SK-N-SH (cell line): ENCODE data around the gene PLPPR2. TPM values are rescaled to one million over a fixed set of nuclear protein-coding genes. Genes with fewer than 3 reads are reported as not detected.

Experiments used
- CTCF ChIA-PET: fragments of 300-600, 350-600 bp; formaldehyde crosslinking; extraction: SDS; loops from one replicate; lab custom pipeline; 2021; lab: Yijun Ruan, JAX
- POLR2A ChIA-PET: fragments of 350-600 bp; sonication (Branson Sonifier 250); formaldehyde crosslinking; extraction: SDS; loops from one replicate; lab custom pipeline; 2020; ENCODE audit warnings: antibody characterized with exemption, inconsistent platforms; lab: Yijun Ruan, JAX
- DNase-seq: peaks from one replicate; pipeline ENCODE4 v3.0.0; 2012
- H2AFZ ChIP-seq: fragments of 200-600 bp; sonication (generic); 2 replicates; pipeline ENCODE4 v1.8.1; 2016; ENCODE audit warnings: antibody characterized with exemption, mild to moderate bottlenecking, low read depth
- H3F3A ChIP-seq: fragments of 200-600 bp; sonication (generic); replicated peaks from 2 replicates; pipeline ENCODE3; 2016; ENCODE audit warnings: antibody characterized with exemption, mild to moderate bottlenecking; ENCODE audit not compliant: insufficient read depth
- H3K27ac ChIP-seq, 2 experiments: fragments of 200-500 bp in 1 of 2; fragments of 200-600 bp in 1 of 2; sonication (Bioruptor generic) in 1 of 2; sonication (generic), shearing (Covaris generic) in 1 of 2; 2 replicates each; pipeline versions ENCODE4 v1.5.1 to v1.6.1; 2014 to 2016; ENCODE audit warnings: low read depth in 2 of 2, inconsistent platforms in 1 of 2, low read length in 1 of 2, mild to moderate bottlenecking in 1 of 2, mixed read lengths in 1 of 2
- H3K27me3 ChIP-seq: fragments of 200-600 bp; sonication (generic), shearing (Covaris generic); 2 replicates; pipeline ENCODE4 v1.6.1; 2016; ENCODE audit warnings: mixed run types; ENCODE audit not compliant: insufficient read depth
- H3K36me3 ChIP-seq, 2 experiments: fragments of 200-500 bp in 1 of 2; fragments of 200-600 bp in 1 of 2; sonication (Bioruptor generic) in 1 of 2; sonication (generic) in 1 of 2; replicated peaks in 1 of 2; 2 replicates each; pipeline versions ENCODE3 to v1.5.1; 2014 to 2016; ENCODE audit warnings: low read length in 1 of 2, mild to moderate bottlenecking in 1 of 2; ENCODE audit not compliant: insufficient read depth in 2 of 2, control insufficient read depth in 1 of 2
- H3K4me1 ChIP-seq, 2 experiments: fragments of 200-500 bp in 1 of 2; fragments of 200-600 bp in 1 of 2; sonication (Bioruptor generic) in 1 of 2; sonication (generic), shearing (Covaris generic) in 1 of 2; 2 replicates each; pipeline versions ENCODE4 v1.5.1 to v1.6.1; 2014 to 2016; ENCODE audit warnings: low read depth in 1 of 2, low read length in 1 of 2, mixed run types in 1 of 2; ENCODE audit not compliant: insufficient read depth in 2 of 2, control insufficient read depth in 1 of 2
- H3K4me2 ChIP-seq: fragments of 200-600 bp; sonication (generic), shearing (Covaris generic); 2 replicates; pipeline ENCODE4 v1.6.1; 2017; ENCODE audit warnings: mixed run types
- H3K4me3 ChIP-seq, 2 experiments: fragments of 200-500 bp in 1 of 2; fragments of 200-600 bp in 1 of 2; sonication (Bioruptor generic) in 1 of 2; sonication (generic), shearing (Covaris generic) in 1 of 2; 2 replicates each; pipeline versions ENCODE4 v1.5.1 to v1.8.1; 2014 to 2016; ENCODE audit warnings: low read depth in 2 of 2, inconsistent platforms in 1 of 2, low read length in 1 of 2, mild to moderate bottlenecking in 1 of 2, mixed read lengths in 1 of 2, moderate library complexity in 1 of 2
- H3K79me2 ChIP-seq: fragments of 200-600 bp; sonication (generic); 2 replicates; pipeline ENCODE4 v1.8.1; 2017; ENCODE audit warnings: mild to moderate bottlenecking; ENCODE audit not compliant: insufficient read depth
- H3K9ac ChIP-seq: fragments of 200-600 bp; sonication (generic); 2 replicates; pipeline ENCODE4 v1.6.1; 2017; ENCODE audit warnings: mixed run types
- H3K9me2 ChIP-seq: fragments of 200-600 bp; sonication (generic); 2 replicates; pipeline ENCODE4 v1.6.1; 2017; ENCODE audit warnings: mixed run types
- H3K9me3 ChIP-seq: fragments of 200-600 bp; sonication (generic); 2 replicates; pipeline ENCODE4 v1.6.1; 2017; ENCODE audit warnings: mixed run types, mild to moderate bottlenecking, moderate library complexity
- H4K20me1 ChIP-seq: fragments of 200-600 bp; sonication (generic); 2 replicates; pipeline ENCODE4 v1.6.1; 2017; ENCODE audit warnings: mild to moderate bottlenecking, mixed run types; ENCODE audit not compliant: insufficient read depth
- CHD2 ChIP-seq: fragments of 150-350 bp; IDR thresholded peaks from 2 replicates; pipeline ENCODE4 v1.6.1; 2018; ENCODE audit warnings: low read length; ENCODE audit not compliant: partially characterized antibody
- EP300 ChIP-seq, 2 experiments: IDR thresholded peaks; 2 replicates each; pipeline versions ENCODE4 v1.4.0 to v1.6.1; 2012; ENCODE audit warnings: borderline replicate concordance in 1 of 2, low read depth in 1 of 2, low read length in 1 of 2
- FOXJ3 ChIP-seq: sonication (generic); formaldehyde crosslinking; IDR thresholded peaks from 2 replicates; pipeline ENCODE4 v1.5.1; 2020; ENCODE audit warnings: mild to moderate bottlenecking, missing genetic modification reagents
- FOXM1 ChIP-seq: IDR thresholded peaks from 2 replicates; pipeline ENCODE4 v1.4.0; 2012; ENCODE audit warnings: low read depth, mild to moderate bottlenecking
- MEF2A ChIP-seq: IDR thresholded peaks from 2 replicates; pipeline ENCODE4 v1.4.0; 2012; ENCODE audit warnings: low read depth, borderline replicate concordance
- MXI1 ChIP-seq: IDR thresholded peaks from 2 replicates; pipeline ENCODE4 v1.6.1; 2012; ENCODE audit warnings: mild to moderate bottlenecking, low read depth, low read length, improper control_type of control experiment
- NFIC ChIP-seq: IDR thresholded peaks from 2 replicates; pipeline ENCODE4 v1.4.0; 2012; ENCODE audit warnings: borderline replicate concordance
- NRF1 ChIP-seq: IDR thresholded peaks from 2 replicates; pipeline ENCODE4 v1.6.1; 2012; ENCODE audit warnings: low read depth, mild to moderate bottlenecking, low read length
- PBX3 ChIP-seq: IDR thresholded peaks from 2 replicates; pipeline ENCODE4; 2012
- POLR2AphosphoS5 ChIP-seq: IDR thresholded peaks from 2 replicates; pipeline ENCODE4 v1.6.1; 2012; ENCODE audit warnings: low read depth, low read length
- RAD21 ChIP-seq: IDR thresholded peaks from 2 replicates; pipeline ENCODE4 v1.6.1; 2012; ENCODE audit warnings: mild to moderate bottlenecking, low read length
- RCOR1 ChIP-seq: fragments of 150-350 bp; IDR thresholded peaks from 2 replicates; pipeline ENCODE4 v1.6.1; 2017; ENCODE audit warnings: antibody characterized with exemption, low read length
- RFX5 ChIP-seq: IDR thresholded peaks from 2 replicates; pipeline ENCODE4 v1.6.1; 2012; ENCODE audit warnings: mild to moderate bottlenecking, improper control_type of control experiment, low read length
- SIN3A ChIP-seq: IDR thresholded peaks from 2 replicates; pipeline ENCODE4 v1.6.1; 2012; ENCODE audit warnings: low read depth, mild to moderate bottlenecking, low read length, moderate library complexity, borderline replicate concordance
- SMC3 ChIP-seq: IDR thresholded peaks from 2 replicates; pipeline ENCODE4 v1.6.1; 2012; ENCODE audit warnings: low read depth, low read length, improper control_type of control experiment
- TCF12 ChIP-seq: IDR thresholded peaks from 2 replicates; pipeline ENCODE4 v1.4.0; 2012
- TEAD4 ChIP-seq: IDR thresholded peaks from 2 replicates; pipeline ENCODE4 v1.4.0; 2012; ENCODE audit warnings: mild to moderate bottlenecking, borderline replicate concordance; ENCODE audit not compliant: insufficient read depth
- YY1 ChIP-seq: IDR thresholded peaks from 2 replicates; pipeline ENCODE4 v1.4.0; 2012; ENCODE audit warnings: low read depth, mild to moderate bottlenecking
- WGBS: methylation state at CpG from one replicate; pipeline ENCODE4 v1.1.6; 2017; ENCODE audit warnings: low lambda C conversion rate; 5-methylcytosine and 5-hydroxymethylcytosine counted together
- polyA plus RNA-seq, 3 experiments: library from polyadenylated mRNA; depleted of rRNA; stranded (reverse); fragments of >200 nt; gene quantifications; 2 replicates each; pipeline ENCODE4 v1.2.3, GENCODE V29; 2012
- TF ChIP-seq, protein P1 (sequence below): IDR thresholded peaks from 2 replicates; pipeline ENCODE4 v1.4.0; 2012; ENCODE audit warnings: low read depth, borderline replicate concordance
- TF ChIP-seq, protein P2 (sequence below): fragments of 150-350 bp; IDR thresholded peaks from 2 replicates; pipeline ENCODE4 v1.6.1; 2017; ENCODE audit warnings: antibody characterized with exemption, low read length, low read depth, borderline replicate concordance

The PLPPR2 gene
- polyA plus RNA-seq, 1 of the 3 experiments (the other 2 are of a cell fraction), result 26.2 TPM

GRCh38 chr19:11367528-11367927 lies 12.3 kb downstream of the PLPPR2 start:
- CTCF ChIA-PET, result interaction anchor here (1.2 to 2.6 kb wide), 4 partner anchors 15 to 84 kb away, joined by 3 to 9 read pairs (median 4); partner anchors contain the start of gene RAB3D

DNA sequence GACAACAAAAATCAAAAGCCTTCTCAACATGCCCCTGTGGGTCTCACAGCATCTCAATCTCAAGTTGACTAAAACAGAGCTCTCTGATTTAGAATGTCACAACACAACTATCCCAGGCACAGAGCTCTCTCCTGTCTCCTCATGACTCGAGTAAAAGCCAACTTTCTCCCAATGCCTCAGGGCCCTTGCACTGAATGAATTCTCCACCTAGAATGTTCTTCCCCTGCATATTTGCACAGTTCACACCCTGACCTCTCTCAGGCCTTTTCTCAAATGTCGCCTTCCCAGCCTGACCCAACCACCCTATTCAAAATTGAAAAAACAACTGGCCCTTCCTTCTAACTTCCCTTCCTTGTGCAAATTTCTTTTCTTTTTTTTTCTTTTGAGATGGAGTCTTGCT lies 15.5 kb downstream of the PLPPR2 start:
- Histone ChIP-seq H3K27ac (no peak overlapping the region), H3F3A (peaks cover 3% of the 10 kb centered on the region), H4K20me1 (no peaks in the 10 kb centered on the region), H3K9me2 (no peaks in the 10 kb centered on the region), H3K9ac (no peak overlapping the region), H3K4me3 (no peak overlapping the region), H3K4me1 (peaks cover 0 to 15% of the 10 kb centered on the region in 2 experiments; a peak in 2 of 4 replicates), H3K79me2 (peaks cover 4% of the 10 kb centered on the region), H3K27me3 (no peaks in the 10 kb centered on the region), H3K4me2 (no peak overlapping the region), H3K36me3 (peaks cover 0 to 2% of the 10 kb centered on the region in 2 experiments), H2AFZ (no peak overlapping the region), H3K9me3 (no peaks in the 10 kb centered on the region)
- WGBS, result 87% methylated on average over 2 of the region's 2 CpGs
- CTCF ChIA-PET, result no interaction called here
- POLR2A ChIA-PET, result no interaction called here
- TF ChIP-seq YY1 (no peak), POLR2AphosphoS5 (no peak), RAD21 (no peak)
- no peak for DNase-seq

More at GRCh38 chr19:11367528-11367927, 12.3 kb downstream of the PLPPR2 start:
- TF ChIP-seq PBX3 (no peak), NRF1 (no peak), FOXJ3 (no peak), MXI1 (no peak), POLR2AphosphoS5 (no peak), FOXM1 (no peak), CHD2 (no peak), TEAD4 (no peak), SIN3A (no peak), NFIC (no peak), YY1 (no peak), SMC3 (no peak), EP300 (IDR thresholded peaks at IDR 0.05; ENCODE audit: borderline replicate concordance in 1 of 2, low read depth in 1 of 2, low read length in 1 of 2) (no peak), MEF2A (no peak), RCOR1 (no peak), TCF12 (no peak), RFX5 (no peak)
- TF ChIP-seq, protein P1, sequence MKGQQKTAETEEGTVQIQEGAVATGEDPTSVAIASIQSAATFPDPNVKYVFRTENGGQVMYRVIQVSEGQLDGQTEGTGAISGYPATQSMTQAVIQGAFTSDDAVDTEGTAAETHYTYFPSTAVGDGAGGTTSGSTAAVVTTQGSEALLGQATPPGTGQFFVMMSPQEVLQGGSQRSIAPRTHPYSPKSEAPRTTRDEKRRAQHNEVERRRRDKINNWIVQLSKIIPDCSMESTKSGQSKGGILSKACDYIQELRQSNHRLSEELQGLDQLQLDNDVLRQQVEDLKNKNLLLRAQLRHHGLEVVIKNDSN, result no peak
- TF ChIP-seq, protein P2, sequence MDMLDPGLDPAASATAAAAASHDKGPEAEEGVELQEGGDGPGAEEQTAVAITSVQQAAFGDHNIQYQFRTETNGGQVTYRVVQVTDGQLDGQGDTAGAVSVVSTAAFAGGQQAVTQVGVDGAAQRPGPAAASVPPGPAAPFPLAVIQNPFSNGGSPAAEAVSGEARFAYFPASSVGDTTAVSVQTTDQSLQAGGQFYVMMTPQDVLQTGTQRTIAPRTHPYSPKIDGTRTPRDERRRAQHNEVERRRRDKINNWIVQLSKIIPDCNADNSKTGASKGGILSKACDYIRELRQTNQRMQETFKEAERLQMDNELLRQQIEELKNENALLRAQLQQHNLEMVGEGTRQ, result no peak
- TF ChIP-seq, all 33 proteins: peak for 0
- H3F3A ChIP-seq, result peaks cover 3% of the 10 kb centered on the region
- H3K79me2 ChIP-seq, result no peaks in the 10 kb centered on the region
- H3K27ac ChIP-seq, result no peak overlapping the region
- no peak overlapping the region for H2AFZ ChIP-seq
- no peak for DNase-seq
- H3K27me3 ChIP-seq, result no peaks in the 10 kb centered on the region
- no peaks in the 10 kb centered on the region for H3K4me1 ChIP-seq
- H3K9me3 ChIP-seq, result no peaks in the 10 kb centered on the region
- peaks cover 0 to 8% of the 10 kb centered on the region in 2 experiments for H3K36me3 ChIP-seq
- no peak overlapping the region for H3K4me3 ChIP-seq
- POLR2A ChIA-PET, result no interaction called here
- H3K9me2 ChIP-seq, result no peaks in the 10 kb centered on the region
- H3K9ac ChIP-seq, result no peak overlapping the region
- WGBS, result 88% methylated on average over 2 of the region's 2 CpGs
- H4K20me1 ChIP-seq, result no peaks in the 10 kb centered on the region
- no peak overlapping the region for H3K4me2 ChIP-seq
